NB4 (cell line): ENCODE measurements around the gene HMCN2.

Experiments used
- TF ChIP-seq, protein P1 (sequence below): IDR thresholded peaks from 2 replicates; pipeline ENCODE4 v1.6.1; 2011; ENCODE audit warnings: low read depth, low read length
- TF ChIP-seq, protein P2 (sequence below): IDR thresholded peaks from one replicate; pipeline ENCODE4 v1.5.1; 2012; ENCODE audit warnings: low read depth, low read length

DNA sequence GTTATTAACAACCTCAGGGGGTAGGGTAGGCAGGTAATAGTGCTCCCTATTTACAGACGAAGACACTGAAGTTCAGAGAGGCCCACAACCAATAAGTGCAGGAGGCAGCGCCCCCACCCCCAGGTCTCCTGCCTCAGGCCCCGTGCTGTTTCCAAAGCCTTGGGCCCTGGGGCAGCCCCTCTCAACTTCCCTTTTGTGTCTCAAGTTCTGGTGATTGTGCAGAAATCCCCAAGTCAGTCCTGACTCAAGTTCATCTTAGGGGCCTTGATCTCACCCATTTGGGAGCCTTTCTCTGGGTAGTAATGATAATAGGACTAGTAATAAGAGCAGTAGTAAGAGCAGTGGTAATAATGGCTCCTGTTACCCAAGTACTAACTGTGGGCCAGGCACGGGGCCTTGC lies 143.7 kb downstream of the HMCN2 start:
- TF ChIP-seq, protein P1, sequence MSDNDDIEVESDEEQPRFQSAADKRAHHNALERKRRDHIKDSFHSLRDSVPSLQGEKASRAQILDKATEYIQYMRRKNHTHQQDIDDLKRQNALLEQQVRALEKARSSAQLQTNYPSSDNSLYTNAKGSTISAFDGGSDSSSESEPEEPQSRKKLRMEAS, result no peak
- TF ChIP-seq, protein P2, sequence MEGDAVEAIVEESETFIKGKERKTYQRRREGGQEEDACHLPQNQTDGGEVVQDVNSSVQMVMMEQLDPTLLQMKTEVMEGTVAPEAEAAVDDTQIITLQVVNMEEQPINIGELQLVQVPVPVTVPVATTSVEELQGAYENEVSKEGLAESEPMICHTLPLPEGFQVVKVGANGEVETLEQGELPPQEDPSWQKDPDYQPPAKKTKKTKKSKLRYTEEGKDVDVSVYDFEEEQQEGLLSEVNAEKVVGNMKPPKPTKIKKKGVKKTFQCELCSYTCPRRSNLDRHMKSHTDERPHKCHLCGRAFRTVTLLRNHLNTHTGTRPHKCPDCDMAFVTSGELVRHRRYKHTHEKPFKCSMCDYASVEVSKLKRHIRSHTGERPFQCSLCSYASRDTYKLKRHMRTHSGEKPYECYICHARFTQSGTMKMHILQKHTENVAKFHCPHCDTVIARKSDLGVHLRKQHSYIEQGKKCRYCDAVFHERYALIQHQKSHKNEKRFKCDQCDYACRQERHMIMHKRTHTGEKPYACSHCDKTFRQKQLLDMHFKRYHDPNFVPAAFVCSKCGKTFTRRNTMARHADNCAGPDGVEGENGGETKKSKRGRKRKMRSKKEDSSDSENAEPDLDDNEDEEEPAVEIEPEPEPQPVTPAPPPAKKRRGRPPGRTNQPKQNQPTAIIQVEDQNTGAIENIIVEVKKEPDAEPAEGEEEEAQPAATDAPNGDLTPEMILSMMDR, result no peak
